Activated effector memory CD4-positive, alpha-beta T cell treated with anti-CD3 and anti-CD28 coated beads, Interleukin-2, amount 50 U/mL, for 16 hours (primary cell): ENCODE measurements around the gene PSMB3.

Experiments
- DNase-seq: peaks from one replicate; pipeline ENCODE4 v3.0.0-alpha.2; 2020

Gene PSMB3

DNA sequence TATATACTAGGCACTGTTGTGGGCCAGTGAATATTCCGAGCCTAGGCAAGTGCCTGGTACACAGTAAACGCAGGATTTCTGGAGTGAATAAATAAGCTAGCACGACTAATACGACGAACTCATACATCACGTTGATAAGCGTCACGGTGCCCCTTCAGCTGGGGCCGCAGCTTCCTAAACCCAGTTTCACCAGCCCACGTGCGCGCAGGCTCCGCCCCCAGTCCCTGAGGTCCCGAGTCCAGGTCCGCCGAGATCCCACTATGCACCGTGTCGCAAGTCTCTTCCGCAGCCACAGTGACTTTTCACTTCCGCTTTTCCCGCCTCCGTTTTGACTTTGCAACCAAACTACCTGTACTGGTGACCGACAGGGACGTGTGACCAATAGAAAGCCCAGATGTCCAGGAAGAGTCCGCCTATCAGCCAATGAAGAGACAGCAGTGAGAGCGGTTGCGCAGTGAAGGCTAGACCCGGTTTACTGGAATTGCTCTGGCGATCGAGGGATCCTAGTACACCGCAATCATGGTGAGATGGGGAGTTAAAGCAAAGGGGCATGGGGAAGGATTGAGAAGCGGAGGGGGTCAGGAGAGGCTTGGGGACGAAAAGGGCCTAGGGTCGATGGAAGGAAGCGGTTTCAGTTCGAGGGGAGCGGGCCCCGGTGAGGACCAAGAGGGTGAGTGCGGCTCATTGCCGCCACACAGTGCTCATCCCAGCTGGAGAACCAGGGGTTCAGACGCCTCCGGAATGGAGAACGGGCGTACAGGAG is at the start of gene PSMB3:
TSS of gene PSMB3 (plus strand) at position 434 of the 763 bp plus-strand sequence. CDS start at position 520, 86 bp downstream.
- DNase-seq, result peak; percentile 98

DNA sequence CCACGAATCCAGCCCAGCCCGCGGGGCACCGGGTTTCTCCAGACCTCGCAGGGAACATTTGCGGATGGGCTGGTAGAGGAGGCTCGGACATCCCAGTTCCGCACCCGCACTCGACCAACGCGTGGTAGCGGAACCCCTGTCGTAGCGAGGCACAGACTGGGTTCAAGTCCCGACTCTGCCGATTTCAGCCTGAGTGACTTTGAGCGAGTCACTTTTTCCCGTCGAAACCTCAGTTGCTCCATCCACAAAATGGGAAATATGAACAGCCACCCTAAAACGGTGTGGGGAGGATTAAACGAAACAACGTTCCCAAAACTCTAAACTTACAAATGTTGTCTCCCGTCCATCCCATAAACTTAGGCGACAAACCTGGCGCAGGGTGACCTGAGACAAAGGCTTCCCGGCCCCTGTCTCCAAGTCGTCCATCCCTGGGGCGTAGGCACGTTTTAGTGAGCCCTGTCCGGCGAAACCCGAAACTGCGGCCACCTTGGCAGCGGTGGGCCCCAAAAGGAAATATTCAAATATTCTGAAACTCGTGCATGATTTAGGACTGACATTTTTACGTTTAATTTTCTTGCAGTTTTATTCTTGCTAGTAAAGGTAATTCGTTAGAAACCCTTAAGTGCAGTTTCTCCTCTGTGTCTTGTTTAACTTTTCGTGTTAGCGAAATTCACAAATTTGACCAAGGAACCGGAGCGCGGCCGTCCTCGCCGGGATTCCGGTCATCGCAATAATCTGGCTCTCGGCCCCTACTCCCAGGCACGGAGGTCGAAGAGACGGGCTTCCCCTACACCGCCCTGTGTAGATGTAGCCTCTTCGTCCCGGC is 49.4 kb upstream of the PSMB3 start:
- DNase-seq, result peak; percentile 82

DNA sequence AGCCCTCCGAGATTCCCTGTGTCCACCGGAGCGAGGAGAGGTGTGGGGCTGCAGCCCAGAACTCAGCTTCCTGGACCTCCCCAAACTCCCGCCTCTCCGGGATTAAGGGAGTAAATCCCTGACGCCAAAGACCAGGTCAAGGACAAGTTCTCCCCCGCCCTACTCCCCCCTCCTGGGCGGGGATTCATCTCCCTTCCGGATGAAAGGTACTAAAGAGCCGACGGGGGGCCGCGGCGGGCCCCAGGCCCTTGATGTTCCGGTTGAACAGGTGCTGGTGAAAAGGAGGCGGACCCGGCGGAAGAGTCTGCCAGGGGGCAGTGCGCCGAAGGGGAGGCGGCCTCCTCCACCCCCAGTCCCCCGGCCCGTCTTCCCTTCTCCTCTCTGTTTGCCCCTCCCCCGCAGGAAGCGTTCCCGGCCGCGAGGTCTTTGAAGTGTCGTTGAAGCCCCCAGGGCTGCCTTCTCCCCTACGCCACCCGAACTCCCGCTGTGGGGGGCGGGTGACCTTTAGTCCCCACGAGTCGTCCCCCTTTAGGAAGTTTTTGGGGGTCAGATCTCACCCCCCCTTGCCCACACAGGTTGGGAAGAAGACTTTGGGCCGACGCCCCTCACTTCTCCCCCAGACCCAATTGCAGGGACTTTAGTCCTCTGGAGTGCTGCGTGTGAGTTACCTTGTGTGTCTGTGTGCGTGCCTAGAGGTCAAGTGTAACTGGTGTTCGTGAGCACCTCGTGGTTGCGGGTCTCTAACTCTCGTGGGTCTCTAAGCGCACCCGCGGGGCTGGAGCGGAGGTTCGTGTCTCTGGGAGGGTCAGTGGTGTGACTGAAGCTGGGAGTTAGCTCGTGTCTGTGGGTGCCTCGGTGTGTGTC is 48.6 kb upstream of the PSMB3 start:
- peak; percentile 93 for DNase-seq

DNA sequence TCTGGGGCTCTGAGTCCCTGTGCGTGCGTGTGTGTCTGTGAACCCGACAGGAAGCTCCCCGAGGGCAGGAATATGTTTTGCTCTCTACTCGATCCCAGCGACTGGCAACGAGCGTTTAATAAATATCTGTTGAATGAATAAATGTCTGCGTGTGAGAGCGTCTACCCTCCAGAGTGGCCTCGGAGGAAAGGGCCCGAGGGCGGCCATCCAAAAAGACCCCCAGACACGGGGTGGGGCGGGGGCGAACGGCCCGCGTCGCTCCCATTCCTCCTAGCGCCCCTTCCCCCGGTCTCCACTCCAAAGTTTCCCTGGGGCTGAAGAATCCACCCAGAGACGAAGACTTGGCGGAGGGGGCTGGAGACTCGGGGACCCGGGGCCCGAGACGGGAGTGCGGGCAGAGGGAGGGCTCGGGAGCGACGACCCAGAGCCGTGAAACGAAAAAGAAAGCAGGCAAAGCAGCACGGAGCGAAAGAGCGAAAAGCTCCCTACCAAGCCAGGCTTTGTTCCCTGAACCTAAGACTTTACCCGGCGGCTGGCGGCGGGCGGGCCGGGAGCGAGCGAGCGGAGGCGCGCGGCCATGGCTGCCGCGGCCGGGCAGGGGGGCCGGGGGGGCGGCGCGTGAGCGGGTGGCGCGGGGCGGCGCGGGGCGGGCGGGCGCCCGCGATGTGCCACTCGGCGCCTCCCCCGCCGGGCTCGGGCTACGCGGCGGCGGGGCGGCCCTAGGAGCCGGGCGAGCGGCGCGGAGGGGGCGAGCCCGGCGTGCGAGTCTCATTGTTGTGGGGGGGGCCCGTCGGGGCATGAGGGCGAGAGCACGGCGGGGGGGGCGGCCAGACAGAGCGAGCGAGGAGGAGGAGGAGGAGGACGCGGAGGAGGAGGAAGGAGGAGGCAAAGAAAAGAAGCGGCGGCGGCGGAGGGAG is 47.7 kb upstream of the PSMB3 start, which contains the start of gene MLLT6:
TSS of gene MLLT6 (plus strand) at position 668 of the 917 bp plus-strand sequence. CDS start 360 bp downstream, outside the sequence.
- peak; percentile 92 for DNase-seq

DNA sequence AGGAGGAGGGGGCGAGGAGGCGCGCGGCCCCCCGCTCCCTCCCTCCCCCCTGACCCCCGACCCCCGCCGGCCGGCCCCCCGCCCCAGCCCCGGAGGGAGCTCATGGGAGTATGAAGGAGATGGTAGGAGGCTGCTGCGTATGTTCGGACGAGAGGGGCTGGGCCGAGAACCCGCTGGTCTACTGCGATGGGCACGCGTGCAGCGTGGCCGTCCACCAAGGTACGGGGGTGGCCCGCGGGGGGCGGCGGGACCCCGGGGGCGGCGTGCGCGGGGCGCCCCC is 47.1 kb upstream of the PSMB3 start:
- DNase-seq, result no peak

DNA sequence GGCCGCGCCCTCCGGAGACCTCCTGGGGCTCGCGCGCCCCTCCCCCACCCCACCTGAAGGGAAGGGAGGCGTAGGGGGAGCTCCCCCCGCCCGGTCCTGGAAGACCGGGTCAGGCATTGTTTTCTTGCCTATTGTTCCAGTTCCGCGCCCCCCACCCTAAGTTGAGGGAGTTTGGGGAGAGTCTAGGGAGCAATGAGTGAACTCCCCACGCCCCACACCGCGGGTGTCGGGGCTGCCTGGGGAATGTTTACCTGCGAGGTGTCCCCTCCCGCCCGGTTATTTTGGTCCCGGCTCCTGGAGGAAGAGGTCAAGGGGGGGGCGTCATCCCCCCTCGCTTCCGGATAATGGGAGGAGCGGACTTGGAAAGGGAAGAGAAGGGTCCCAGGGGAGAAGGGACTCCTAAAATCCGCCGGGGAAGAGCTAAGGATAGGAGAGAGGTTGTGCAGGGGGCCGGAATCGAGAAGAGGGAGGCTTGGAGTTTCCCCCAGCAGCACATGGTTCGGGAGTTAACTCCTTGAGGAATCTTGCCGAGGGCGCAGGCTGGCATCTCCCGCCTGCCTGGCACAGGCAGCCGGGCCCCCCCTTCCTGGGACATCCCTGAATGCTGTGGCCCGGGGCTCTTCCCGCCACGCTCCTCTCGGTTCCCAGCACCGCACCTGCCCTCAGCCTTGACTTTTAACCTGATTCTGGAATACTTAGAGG is 46.6 kb upstream of the PSMB3 start:
- DNase-seq, result peak; percentile 81

DNA sequence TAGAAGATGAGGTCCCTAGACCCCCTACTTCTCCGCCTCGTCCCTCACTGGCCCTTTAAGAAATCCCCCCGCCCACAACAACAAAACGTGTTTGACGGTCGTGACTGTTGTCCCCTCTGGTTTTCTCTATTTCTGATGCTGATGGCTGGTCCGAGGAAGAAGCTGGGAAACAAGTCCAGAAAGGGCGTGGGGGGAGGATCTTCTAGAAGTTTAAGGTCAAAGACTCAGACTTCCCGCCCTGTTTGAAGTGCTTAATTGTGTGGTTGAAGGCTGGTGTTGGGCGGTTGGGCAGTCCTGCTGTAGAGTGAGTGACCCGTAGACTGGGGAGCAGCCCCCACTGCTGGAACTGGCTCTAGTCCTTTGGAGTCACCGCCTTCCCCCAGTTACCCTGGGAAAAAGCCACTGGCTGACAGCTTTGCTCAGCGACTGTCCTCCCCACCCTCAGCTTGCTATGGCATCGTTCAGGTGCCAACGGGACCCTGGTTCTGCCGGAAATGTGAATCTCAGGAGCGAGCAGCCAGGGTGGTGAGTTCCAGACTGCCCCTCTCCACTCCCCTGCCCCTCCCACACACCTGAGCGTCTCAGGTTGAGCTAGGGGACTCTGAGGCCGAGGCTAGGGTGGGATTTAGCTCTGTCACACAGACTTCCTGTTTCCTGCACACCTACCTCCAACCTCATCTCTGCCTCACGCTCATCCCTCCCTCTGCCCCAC is 45.9 kb upstream of the PSMB3 start:
- DNase-seq, result peak; percentile 75

DNA sequence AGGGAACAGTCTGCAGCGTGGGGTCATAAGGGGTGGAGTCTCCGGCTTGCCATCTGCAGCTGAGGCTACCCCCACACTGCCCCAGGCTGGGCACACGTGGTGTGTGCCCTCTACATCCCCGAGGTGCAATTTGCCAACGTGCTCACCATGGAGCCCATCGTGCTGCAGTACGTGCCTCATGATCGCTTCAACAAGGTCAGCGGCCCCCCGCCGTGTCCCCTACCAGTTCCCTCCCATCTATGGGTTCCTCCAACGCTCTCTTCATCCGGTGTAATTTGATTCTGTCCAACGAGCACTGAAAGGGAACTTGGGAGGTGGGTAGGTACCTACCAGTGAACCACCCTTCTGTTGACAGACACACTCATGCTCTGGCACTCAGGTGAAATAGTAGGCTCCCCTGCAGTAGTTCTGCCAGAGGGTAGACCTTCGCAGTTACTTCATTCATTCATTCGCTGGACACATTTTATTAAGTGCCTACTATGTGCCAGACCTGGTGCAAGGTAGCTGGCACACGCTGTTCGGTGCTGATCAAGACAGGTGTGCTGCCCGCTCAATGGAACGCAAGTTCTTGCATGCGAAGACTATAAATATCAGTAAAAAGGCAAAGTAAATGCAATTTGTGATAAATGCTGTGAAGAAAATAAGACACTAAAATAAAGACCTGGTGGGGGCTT is 44.7 kb upstream of the PSMB3 start:
- DNase-seq, result no peak

DNA sequence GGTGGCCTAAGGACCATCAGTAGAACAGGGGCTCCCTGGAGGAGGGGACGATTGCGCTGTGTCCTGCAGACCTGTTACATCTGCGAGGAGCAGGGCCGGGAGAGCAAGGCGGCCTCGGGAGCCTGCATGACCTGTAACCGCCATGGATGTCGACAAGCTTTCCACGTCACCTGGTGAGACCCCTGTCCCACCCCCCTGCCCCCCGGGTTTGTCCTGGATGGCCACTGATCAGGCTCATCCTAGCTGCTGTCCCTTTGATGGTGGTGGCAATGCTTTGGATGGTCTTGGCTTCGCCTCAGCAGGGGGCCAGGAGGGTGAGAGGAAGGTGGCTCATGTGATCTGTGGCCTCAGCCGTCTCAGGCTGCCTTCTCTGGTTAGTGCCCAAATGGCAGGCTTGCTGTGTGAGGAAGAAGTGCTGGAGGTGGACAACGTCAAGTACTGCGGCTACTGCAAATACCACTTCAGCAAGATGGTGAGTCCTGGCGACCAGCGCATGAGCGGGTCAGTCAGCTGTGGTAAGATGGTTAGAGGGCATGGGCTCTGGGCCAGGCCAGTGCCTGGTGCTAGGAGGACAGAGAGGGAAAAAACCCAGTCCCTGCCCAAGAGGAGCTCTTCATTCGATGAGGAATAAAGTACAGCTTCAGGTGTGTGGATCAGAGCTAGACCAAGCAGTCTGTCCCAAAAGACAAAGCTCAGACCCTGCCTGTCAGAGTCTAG is 43.3 kb upstream of the PSMB3 start:
- DNase-seq, result no peak

DNA sequence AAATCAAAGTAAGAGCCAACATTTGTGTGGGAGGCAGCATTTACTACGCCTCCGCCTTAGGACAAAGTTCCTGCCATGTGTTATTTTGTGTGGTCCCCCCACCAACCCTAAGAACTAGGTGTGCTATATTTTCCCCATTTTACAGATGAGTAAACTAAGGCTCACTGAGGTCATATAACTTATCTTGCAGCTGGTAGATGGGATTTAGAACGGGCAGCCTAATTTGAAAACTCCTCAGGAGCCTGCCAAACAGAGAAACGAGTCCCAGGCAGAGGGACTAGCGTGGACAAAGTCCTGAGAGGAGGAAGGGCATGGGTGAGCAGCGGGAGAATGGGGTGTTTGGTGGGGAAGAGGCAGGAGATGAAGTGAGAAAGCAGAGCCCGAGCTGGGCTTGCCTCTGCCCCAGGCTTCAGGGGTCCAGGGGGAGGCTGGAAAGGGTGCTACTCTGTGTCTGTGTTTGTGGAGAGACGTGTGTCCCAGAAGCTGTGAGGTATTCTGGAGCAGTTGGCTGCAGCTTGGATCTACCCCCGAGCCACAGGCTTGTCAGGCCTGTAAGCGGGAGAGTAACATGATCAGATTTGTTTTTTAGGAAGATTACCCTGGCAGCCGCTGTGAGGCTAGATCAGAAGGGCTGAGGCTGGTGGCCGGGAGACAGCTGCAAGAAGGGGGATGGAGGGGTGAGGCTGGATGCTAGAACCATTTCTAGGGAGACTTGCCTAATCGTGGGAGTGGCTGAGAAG is 42.5 kb upstream of the PSMB3 start:
- no peak for DNase-seq

DNA sequence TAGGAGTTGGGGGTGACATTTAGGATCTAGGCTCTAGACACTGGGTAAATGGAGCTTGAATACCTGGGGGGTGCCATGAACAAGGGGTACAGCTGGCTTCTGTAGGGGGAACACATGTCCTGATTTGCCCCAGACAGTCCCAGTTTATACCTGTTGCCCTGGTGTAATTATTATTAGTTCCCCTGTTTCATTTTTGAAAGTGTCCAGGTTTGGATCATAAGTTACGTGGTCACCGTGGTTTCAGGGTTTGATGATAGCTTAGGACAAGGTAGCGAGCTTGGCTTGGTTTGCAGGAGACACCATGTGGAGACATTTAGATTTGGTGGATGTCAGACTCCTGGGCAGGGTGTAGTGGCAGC is 42.0 kb upstream of the PSMB3 start:
- no peak for DNase-seq

DNA sequence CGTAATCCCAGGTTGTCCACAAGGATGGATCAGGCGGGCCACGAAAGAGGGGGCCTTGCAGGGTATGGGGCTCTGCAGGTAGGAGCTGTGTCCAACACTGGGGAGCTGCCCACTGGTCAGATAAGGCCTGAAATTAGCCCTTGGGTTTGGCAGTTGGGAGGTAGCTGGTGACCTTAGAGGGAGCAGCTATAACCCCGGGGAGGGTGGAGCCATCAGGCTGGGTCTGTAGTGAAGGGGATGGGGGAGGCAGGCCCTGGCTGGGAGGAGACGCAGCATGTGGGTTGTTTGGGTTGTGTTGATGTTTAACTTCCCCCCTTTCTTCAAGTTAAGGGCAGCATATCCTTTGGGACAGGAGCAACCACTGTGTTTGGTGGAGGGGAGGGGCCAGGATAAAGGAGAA is 41.6 kb upstream of the PSMB3 start:
- DNase-seq, result no peak

DNA sequence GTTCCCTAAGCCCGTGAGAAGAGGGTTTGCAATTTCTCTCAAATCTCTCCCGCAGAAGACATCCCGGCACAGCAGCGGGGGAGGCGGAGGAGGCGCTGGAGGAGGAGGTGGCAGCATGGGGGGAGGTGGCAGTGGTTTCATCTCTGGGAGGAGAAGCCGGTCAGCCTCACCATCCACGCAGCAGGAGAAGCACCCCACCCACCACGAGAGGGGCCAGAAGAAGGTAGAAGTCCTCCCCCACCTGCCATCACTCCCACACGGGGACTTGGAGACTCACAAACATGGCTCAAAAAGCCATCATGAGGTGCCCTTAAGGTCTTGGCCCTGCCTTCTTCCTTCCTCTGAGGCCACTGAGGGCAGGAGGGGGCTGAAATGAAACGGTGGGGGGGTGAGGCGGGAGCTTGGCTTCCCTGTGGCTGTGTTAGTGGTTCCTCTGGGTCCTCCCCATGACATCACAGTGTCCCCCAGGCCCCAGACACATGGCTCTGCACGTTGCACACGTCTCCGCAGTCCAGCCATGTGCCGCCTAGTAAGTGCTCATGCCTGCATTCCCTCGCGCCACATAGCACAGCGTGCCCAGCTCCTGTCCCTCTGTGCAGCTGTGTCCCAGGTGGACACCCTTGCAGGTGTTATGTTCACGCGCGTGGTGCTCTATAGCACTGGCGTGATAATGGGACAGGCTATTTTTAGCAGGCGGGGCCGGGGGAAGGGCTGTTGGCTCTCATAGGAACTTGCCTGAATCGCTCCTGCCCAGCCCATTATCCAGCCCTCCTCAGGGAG is 40.6 kb upstream of the PSMB3 start:
- no peak for DNase-seq

DNA sequence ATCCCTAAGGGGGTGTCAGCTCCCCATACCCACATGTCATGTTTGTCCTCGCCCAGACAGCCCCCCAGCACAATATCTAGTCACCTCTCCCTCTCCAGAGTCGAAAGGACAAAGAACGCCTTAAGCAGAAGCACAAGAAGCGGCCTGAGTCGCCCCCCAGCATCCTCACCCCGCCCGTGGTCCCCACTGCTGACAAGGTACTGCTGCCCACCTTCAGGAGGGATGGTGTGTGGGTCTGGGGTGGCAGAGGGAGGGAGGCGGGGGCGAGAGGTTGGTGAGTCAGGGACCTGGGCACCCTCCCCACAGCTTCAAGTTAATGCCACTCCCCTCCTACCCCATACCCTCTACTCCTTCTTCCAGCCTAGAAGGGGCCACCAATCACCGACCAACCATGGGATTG is 39.9 kb upstream of the PSMB3 start:
- DNase-seq, result no peak

DNA sequence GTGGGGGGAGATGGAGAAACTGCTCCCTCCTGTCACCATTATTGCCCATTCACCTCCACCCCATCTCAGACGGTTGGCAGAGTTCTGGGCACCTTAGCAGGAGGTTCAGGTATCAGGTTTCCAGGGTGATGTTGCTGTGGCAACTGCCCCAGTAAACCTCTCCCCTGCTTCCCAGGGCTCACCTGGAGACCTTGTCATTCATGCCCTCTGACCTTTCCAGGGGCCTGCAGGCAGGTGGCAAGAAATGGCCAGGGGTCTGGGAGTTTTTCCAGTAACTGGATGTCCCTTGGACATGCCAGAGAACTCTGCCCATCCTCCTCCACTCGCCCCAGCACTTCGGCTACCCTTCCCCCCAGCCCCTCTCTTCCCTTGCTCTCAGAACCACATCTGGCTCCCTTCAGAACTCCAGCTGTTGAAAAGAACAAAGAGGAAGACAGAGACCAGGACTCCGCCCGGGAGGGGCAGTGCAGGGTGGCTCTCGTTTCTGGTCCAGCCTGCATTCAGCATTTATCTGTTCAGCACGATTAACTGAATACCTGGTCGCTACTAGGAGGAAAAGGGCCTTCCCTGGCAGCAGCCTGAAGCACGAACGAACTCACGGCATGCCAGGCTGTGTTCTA is 39.0 kb upstream of the PSMB3 start:
- no peak for DNase-seq

DNA sequence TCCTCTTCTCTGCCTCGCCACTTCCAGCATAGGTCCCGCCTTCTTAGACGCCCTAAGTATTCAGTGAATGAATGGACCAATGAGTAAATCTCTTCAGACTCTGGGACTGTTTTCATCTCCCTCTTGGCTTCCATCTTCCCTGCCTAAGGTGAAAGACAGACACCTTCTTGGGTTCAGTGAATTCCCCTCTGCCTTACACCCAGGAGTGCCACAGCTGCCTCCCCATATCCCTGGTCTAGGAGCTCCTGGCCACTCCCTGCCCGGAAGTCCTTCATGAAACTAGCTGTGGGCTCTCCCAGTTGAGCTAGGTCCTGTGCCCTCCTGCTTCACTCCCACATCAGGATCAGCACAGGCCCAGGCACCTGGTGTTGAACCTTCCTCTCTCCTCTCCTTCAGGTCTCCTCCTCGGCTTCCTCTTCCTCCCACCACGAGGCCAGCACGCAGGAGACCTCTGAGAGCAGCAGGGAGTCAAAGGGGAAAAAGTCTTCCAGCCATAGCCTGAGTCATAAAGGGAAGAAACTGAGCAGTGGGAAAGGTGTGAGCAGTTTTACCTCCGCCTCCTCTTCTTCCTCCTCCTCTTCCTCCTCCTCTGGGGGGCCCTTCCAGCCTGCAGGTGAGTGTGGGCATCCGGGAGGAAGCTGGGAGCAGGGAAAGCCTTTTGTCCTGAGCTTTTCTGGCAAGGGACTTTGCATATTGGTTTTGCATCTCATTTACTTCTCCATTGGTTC is 37.2 kb upstream of the PSMB3 start:
- no peak for DNase-seq
